ENCODE results near the gene TRAT1.
"Not testable (repeated sequence)": the region's sequence is repeated elsewhere in the genome, so short reads cannot be mapped to it uniquely, and the experiment has no call there.

The TRAT1 gene

DNA sequence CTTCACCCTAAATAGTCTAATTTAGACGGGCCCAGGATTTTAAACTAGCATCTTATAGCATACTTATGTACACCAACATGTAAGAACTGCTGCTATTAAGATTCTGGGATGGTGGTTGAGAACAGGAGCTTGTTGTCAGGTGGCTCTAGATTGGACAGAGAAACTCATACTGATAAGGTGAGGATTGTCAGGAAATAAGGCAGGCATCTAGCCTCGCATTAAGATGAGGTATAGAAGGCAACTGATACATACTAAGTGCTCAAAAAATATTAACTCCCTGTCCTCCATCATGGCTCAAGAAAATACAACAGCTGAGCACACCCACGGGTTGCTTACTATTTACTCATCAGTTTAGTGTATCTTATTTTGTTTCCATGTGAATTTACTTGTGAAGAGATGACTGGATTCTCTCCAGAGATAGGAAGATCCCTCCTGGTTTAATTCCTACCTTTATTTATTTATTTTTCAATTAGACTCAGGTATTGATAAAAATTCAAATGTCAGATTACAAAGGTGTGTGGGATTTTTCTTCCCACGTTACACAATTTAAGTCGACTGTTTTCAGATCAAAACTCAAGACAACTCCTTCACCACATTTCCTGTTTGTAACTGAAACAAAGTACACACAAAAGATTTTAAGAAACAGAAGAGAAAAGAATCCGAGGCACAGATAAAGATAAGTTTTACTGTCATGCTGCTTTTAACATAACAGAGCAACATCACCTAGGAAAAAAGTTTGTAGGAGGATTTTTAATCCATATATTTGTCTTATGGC lies at the start of gene TRAT1:
TRAT1 (plus strand) TSS at position 664 of the 775 bp plus-strand sequence. CDS start 142 bp downstream, outside the sequence.
- DNase-seq (ENCODE audit: low read depth in 2 of 2): no peak

- DNase-seq (ENCODE audit: low read depth in 2 of 2): no peak
Measured at GRCh38 chr3:108775649-108776048, 46.9 kb upstream of the TRAT1 start.

- DNase-seq (ENCODE audit: low read depth in 2 of 2): no peak
Measured at GRCh38 chr3:108779496-108779895, 43.1 kb upstream of the TRAT1 start.

- DNase-seq (ENCODE audit: low read depth in 2 of 2): peak in 1 of 2 donors; percentile 12
Measured at GRCh38 chr3:108780235-108780634, 42.4 kb upstream of the TRAT1 start.

DNA sequence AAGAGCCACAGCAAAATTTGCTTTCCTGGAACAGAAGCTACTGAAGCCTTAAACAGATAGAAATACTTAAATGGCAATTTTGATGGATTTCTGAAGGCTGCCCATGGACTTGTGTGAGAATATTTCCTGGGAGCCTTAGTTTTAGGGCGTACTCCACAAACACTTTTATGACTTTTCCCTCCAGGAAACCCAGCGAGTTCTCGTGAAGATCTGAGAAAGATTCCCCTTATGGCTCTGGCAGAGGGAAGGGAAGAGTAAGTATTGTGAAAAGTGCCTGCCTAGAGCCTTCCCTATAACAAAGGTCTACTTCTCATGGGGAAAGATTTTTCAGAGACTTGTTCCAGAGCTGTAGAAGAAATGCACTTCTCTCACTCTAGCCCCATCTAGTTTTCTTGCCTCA lies 31.1 kb upstream of the TRAT1 start:
- no peak for DNase-seq (ENCODE audit: low read depth in 2 of 2)

GRCh38 chr3:108804437-108804836 lies 18.1 kb upstream of the TRAT1 start:
- DNase-seq (ENCODE audit: low read depth in 2 of 2): no peak

GRCh38 chr3:108804966-108805365 lies 17.6 kb upstream of the TRAT1 start:
- DNase-seq (ENCODE audit: low read depth in 2 of 2): no peak

- no peak for DNase-seq (ENCODE audit: low read depth in 2 of 2)
Measured at GRCh38 chr3:108806316-108806715, 16.3 kb upstream of the TRAT1 start.

DNA sequence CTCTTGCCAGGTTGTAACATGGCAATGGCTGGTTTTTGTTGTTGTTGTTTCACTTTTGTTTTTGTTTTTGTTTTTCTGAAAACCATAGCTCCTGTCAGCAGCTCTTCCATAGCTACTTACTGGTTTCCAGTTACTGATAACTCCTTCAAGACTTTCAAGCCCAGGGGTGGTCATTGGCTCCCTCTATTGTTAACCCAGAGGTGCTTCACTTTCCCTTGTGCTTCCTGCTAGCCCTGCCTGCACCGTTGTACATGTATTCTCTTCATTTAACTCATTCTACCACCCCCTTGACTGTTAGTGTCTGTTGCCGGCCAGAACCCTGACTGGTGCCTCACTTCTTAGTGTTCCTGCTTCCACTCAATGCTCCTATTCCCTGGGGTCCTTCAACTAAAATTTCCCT lies 4.2 kb upstream of the TRAT1 start:
- peak in 1 of 2 donors; percentile 47 for DNase-seq (ENCODE audit: low read depth in 2 of 2)

DNA sequence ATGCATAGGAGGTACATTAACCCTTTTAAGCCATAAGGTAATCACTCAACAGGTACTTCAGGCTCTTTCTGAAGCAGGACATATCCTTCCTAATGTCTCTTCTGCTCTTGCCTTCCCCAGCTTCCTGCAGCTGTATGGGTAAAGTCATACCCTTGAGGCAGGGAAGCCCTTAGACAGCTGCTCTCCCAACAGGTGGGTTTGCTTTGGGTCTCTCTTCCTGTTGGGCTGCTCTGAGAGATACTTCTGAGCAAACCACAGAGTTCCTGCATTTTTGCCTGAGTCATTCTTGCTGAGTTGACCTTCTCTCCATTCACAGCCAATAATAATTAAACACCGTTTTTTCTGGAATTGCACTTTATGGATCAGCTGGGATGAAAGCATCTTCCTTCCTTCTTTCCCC lies 2.0 kb upstream of the TRAT1 start:
- no peak for DNase-seq (ENCODE audit: low read depth in 2 of 2)

DNA sequence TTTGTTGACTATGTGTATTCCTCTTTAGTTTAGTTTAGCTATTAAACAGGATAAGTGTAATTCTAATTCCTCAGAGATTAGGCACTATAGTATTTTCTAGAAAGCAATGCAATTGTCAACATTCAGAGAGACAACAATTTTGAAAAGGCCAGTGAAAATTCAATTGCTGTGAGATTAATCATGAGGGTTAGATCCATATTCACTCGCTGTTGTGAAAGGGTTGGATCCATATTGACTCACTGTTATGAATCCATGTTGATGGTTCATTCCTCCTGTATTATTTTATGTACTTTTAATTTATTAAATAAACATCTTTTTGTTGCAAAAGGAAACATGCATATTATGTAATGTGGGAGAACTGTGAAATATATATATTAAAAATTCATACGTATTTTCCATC lies 641 bp downstream of the TRAT1 start:
- DNase-seq (ENCODE audit: low read depth in 2 of 2): no peak

DNA sequence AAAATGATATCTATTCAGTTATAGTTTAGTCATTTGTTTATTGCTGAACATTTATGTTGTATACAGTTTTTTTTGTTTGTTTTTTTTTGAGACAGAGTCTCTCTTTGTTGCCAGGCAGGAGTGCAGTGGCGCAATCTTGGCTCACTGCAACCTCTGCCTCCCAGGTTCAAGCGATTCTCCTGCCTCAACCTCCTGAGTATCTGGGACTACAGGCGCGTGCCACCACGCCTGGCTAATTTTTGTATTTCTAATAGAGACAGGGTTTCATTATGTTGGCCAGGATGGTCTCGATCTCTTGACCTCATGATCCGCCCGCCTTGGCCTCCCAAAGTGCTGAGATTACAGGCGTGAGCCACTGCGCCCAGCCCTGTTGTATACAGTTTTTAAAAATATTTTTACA lies 1.2 kb downstream of the TRAT1 start:
- DNase-seq (ENCODE audit: low read depth in 2 of 2): not testable (repeated sequence)

- DNase-seq (ENCODE audit: low read depth in 2 of 2): no peak
Measured at GRCh38 chr3:108826309-108827187, 4.0 kb downstream of the TRAT1 start.

DNA sequence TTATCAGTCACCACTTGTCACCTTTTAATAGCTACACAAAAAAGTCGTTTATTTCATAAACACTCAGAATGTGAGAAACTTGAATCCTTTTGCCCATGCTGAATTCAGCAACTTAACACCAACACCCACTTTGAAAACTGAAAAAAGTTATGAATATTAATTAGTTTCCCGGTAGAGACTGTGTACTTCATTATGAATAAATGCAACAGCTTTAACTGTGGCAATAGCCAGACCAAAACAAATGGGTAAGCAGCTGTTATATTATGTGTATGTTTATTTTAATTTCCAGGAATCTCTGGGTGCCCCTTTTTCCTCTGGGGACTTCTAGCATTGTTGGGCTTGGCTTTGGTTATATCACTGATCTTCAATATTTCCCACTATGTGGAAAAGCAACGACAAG lies 7.8 kb downstream of the TRAT1 start:
- no peak for DNase-seq (ENCODE audit: low read depth in 2 of 2)

DNA sequence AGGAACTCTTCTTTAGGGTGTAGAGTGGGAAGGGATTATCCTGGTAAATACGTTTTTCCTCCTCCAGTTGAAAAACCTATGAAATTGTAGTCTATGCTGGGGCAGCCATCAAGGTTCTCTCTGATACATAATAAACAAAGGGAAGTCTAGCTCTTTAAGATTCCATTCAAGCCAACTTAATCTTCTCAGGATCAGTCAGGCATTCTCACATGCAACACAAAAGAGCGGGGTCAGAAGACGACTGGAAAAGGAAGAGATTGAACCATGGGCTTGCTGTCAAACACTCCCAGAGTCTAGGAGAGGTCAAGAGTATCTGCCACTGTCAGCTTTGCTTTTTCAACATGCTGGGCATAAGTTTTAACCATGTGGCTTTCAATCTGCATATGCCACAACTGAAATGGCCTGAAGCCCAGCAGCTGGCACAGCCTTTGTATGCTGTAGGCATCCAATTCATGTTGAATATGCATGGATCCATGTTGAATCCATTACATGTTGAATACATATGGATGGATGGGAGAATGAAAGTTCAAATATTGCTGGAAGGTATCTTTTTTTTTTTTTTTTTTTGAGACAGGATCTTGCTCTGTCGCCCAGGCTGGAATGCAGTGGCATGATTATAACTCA lies 8.5 kb downstream of the TRAT1 start:
- no peak for DNase-seq (ENCODE audit: low read depth in 2 of 2)

DNA sequence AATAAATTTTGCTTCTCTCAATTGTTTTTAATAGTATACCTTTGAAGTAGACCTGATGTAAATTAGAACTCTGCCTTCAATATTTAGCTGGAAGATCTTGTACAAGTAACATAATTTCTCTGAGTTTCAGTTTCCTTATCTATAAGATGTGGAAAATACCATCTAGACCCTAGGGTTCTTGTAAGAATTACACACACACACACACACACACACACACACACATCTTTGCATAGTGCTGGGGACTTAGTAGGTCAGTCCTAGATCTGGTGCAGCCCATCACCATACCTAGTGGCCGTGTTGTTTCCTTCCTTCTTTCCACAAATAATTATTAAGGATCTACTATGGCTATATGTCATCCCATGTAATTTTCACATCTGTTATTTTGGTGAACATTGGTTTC lies 11.0 kb downstream of the TRAT1 start:
- no peak for DNase-seq (ENCODE audit: low read depth in 2 of 2)

DNA sequence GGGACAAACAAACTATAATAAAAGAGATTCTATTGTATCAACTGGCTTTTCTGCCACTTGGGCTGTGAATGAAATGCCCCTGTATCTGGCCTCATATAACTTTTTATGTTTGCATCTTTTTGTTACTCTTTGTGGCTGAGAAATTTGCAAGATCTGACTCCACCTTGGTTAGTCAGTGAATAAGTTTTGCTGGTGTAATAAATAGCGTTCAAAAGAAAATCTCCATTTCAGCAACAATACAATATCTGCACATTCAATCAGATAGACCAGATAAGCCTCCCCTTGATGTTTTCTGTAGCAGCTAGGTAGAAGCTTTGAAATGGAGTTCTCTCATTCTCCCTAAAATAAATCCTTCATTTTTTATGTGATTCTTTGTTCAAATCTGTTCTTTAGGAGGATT lies 12.0 kb downstream of the TRAT1 start:
- DNase-seq (ENCODE audit: low read depth in 2 of 2): no peak

DNA sequence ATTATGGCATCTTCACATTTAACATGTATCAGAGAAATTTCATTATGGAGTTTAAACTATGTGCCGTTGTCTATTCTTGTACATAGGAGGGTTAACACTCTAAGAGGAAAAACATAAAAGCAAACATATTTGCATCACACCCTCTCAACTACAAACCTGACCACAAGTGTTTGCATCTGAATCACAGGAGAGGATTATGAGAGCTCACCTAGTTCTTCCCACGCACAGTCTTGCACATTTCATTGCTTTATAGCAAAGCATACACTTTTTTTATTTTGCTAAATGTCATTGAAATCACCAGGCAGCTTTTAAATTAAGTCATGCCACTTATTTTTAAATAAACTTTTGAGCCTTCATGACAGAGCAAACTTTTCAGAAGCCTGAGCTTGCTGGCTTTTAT lies 12.5 kb downstream of the TRAT1 start:
- DNase-seq (ENCODE audit: low read depth in 2 of 2): peak in 1 of 2 donors; percentile 39

DNA sequence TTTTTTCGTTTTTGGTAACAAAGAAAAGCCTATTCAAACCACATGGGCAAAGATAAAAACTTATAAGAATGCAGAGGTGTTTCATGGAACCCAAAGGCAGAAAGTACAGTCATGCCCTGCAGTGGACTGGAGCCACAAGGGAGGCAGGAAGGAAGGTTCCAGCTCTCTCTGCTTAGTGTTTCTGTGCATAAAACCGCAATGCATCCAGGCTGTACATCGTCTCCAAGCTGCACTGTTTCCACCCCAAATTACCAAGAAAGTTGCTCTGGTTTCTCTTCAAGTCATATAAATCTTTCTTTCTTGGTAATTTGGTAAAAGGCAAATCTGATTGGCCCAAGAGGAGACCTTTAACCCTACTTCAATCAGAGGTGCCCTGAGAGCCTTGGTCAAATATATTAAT lies 15.8 kb downstream of the TRAT1 start:
- DNase-seq (ENCODE audit: low read depth in 2 of 2): peak in 1 of 2 donors; percentile 37

DNA sequence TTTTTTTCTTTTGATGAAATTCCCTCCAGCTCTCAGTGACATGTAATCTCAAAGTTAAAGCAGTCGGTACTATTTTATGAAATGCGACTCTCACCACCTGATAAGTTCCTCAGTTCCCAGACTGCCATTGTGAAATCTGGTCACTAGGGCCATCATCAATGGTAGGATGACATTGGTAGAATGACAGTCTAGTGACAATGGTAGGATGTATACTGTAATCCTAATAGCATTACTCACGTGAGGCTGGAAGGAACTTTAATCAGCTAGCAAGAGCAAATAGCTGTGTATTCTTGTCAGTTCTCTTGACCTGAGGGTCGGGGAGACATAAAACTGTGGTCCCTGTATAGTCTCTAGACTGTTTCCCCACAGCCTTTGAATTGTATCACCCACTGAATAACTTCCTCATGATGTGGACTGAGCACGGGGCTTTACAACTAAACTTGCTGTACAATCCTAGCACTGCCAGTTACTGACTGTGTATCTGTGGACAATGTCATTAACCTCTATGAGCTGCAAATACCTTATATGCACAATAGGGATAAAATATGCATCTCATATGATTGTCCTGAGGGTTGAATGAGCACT lies 23.2 kb downstream of the TRAT1 start:
- DNase-seq (ENCODE audit: low read depth in 2 of 2): no peak

DNA sequence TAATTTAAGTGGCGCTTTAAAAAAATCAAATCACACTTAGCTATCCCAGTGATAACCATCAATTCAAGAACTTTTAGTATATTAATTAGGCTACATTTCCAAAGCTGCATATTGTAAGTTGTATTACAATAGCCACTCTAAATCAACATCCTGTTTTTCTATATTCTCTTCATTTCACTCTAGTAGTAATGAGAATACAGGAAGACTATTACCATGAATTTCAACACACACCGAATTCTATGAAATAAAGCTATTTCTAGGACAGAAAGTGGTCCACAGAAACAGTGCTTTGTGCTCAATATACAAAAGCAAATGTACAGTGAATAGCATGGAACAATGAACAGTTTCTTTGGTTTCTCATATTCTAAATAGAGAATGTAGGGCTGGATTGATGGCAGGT lies 24.6 kb downstream of the TRAT1 start:
- no peak for DNase-seq (ENCODE audit: low read depth in 2 of 2)

DNA sequence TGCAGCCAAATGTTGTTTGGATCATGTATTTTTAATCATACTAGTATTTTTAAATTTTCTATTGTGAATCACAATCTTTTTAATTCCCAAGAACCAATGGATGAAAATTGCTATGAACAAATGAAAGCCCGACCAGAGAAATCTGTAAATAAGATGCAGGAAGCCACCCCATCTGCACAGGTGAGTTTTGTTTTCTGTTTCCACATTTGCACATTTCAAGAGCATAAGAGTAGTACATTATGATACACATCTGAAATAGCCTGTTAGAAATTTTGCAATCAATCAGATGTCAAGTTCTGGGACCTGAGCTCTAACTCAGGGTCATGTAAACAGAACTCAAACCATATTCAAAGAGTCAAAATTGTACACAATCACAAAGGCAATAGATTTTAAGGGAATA lies 26.5 kb downstream of the TRAT1 start:
- no peak for DNase-seq (ENCODE audit: low read depth in 2 of 2)

All from stimulated activated CD4-positive, alpha-beta T cell treated with anti-CD3 and anti-CD28 coated beads, Interleukin-1b, Interleukin-23, amount 100 ng/mL, for 4 hours (primary cell).